Measurements from ENCODE around the gene RPS6KA2.
"Not testable (repeated sequence)": the region's sequence is repeated elsewhere in the genome, so short reads cannot be mapped to it uniquely, and the experiment has no call there.

The RPS6KA2 gene

DNA sequence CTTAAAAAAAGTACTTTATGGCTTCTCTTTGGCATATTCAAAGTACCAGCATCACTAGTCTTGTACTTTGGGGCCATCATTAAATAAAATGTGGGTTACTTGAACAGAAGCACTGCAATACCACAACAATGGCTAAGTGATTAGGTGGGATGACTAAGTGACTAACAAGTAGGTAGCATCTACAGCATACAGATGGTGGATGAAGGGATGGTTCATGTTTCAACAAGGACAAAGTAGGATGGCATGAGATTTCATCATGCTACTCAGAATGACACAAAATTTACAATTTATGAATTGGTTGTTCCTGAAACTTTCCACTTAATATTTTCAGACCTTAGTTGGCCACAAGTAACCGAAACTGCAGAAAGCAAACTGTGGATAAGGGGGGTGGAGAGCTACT, 252.0 kb downstream of the RPS6KA2 start:
- DNase-seq (ENCODE audit: low read depth, low spot score): no peak

- DNase-seq (ENCODE audit: low read depth, low spot score): no peak
Observed at GRCh38 chr6:166370489-166370888, 256.6 kb downstream of the RPS6KA2 start.

DNA sequence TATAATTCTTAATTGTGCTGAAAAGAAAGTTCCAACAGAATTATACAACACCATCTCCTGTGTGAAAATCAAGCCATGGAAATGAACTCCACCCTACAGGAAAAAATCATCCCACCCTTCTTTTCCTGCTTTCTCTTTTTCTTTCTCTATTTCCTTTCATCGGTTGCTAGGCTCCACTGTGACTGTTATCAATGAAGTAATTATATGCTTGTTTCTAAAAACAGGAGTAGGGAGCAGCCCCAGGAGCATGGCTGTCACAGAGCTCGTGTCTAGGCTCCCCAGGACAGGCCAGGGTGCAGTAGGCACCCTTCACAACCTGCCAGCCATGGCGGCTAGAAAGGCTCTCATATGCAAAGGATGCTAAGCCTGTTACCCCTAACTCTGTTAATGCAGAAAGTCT, 257.3 kb downstream of the RPS6KA2 start:
- DNase-seq (ENCODE audit: low read depth, low spot score): no peak

DNA sequence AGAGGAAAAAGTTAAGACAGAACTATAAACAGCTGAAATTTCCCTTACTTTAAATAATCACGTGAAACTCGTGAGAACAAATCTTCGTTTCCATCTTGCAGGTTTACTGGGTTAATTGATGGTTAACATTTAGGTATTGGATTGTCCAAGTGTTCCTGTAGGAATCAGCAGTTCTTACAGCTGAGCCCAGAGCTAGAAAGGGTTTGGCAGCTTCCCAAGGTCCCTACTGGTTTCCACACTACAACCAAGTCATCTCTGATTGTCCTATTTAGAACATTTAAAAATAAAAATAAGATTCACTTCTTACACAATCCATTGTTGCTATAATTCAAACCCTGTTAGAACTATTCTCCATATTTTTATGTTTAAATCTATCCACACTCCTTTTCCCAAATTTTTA, 260.1 kb downstream of the RPS6KA2 start:
- DNase-seq (ENCODE audit: low read depth, low spot score): no peak

DNA sequence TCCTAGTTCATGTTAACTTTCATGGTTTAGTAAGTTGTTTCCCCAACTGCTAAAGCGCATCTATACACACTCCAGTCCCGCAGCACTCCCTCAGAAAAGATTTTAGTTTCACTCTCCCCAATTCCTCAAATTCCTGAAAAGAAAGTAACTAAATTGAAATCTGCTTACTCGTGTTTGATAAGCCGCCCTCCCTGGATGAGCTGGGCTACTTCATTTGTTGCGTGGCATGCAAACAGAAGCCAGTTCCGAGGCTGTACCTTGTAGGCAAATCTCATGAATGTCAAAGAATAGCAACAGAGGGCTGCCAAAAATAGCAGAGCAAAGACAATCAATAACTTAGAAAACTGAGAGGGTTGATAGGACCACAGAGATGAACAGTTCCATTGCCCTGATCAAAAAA, 261.2 kb downstream of the RPS6KA2 start:
- DNase-seq (ENCODE audit: low read depth, low spot score): no peak

- DNase-seq (ENCODE audit: low read depth, low spot score): no peak
Observed at GRCh38 chr6:166365221-166365620, 261.8 kb downstream of the RPS6KA2 start.

DNA sequence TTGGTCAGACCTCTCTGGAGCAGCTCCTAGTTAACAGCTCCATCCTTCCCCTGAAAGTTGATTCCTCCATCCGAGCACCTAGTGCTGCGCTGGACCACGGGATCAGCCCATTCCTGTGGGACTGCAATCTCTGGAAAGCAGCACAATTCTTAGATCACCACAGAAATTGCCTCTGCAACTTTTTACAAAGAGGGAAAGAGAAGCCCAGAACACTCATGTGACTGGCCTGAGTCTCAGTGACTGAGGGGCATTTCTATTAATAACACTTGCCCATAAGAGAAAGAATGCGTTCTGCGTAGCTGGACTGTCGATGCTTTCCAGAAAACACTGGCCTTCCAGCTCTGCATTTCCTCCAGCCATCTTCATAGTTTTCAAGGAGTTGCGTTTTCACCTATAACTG, 262.6 kb downstream of the RPS6KA2 start:
- DNase-seq (ENCODE audit: low read depth, low spot score): no peak

DNA sequence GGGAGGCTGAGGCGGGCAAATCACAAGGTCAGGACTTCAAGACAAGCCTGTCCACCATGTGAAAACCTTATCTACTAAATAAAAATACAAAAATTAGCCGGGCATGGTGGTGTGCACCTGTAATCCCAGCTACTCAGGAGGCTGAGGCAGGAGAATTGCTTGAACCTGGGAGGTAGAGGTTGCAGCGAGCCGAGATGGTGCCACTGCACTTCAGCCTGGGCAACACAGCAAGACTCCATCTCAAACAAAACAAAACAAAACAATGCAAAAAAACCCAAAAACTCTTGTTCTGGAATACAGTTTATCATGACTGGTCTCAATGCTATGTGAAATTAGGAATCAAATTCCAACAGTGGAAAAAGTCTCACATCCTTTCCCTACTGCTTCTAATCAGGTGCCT, 264.6 kb downstream of the RPS6KA2 start:
- not testable (repeated sequence) for DNase-seq (ENCODE audit: low read depth, low spot score)

DNA sequence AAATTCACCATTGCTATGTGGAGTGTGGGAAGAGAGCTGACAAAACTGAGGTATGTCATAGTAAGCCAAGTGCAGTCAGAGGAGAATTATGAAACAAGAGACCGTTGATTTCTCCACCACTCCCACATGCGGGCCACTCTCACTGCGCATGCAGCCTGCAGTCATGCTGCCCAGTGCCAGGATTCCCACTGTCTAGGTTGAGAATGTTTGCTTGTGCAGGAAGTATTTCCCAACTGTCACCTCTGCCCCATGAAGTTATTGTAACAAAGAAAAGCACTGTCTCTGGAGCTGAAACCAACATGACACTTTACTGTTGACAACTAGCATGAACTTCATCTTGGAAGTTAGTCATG, 266.0 kb downstream of the RPS6KA2 start:
- DNase-seq (ENCODE audit: low read depth, low spot score): no peak

GRCh38 chr6:166360243-166361076, 266.6 kb downstream of the RPS6KA2 start:
- DNase-seq (ENCODE audit: low read depth, low spot score): peak; percentile 46

All from ELF-1 (cell line).